HCT116 (cell line): Measurements from ENCODE around the gene TADA3. TPM values are rescaled to one million over a fixed set of nuclear protein-coding genes. Genes with fewer than 3 reads are reported as not detected.
A peak's percentile ranks its signal among the peaks of the same experiment; 100 is the strongest.

Experiments
- ATAC-seq: fragments of 200-7000 bp; cut with Tn5 transposase; 2 replicates; pipeline ENCODE4 v1.9.1; 2020; ENCODE audit warnings: mild to moderate bottlenecking, moderate library complexity
- BruUV-seq: library from RNA; stranded (reverse); fragments of 400-500 nt; replicated peaks from 2 replicates; lab custom pipeline; 2021; lab: Mats Ljungman, UMichigan
- CTCF ChIA-PET: fragments of 300-600 bp; sonication (Branson Sonifier 250); formaldehyde crosslinking; loops from one replicate; lab custom pipeline; 2021; ENCODE audit warnings: antibody characterized with exemption; lab: Charles Lee
- POLR2A ChIA-PET: fragments of 300-600, 350-600 bp; sonication (Branson Sonifier 250); formaldehyde crosslinking; loops from one replicate; lab custom pipeline; 2021; ENCODE audit warnings: antibody characterized with exemption; lab: Charles Lee
- RAD21 ChIA-PET, 2 experiments: fragments of 300-600 bp; sonication (Branson Sonifier 250); formaldehyde crosslinking; loops; one replicate each; lab custom pipeline; 2023; ENCODE audit warnings: low total read pairs in 2 of 2; ENCODE audit not compliant: uncharacterized antibody in 2 of 2, unreplicated experiment in 2 of 2, low non-redundant PET in 1 of 2; lab: Charles Lee
- DNase-seq: peaks from one replicate; pipeline ENCODE4 v3.0.0-alpha.2; 2010; ENCODE audit warnings: low read depth, low spot score
- H2AFZ ChIP-seq: fragments of 200-600 bp; shearing (Covaris generic), sonication (generic); 2 replicates; pipeline ENCODE4 v1.6.1; 2017; ENCODE audit warnings: low read depth, mixed run types, mixed read lengths, antibody characterized with exemption, low read length; ENCODE audit not compliant: poor library complexity, severe bottlenecking
- H3K27ac ChIP-seq: 2 replicates; pipeline ENCODE4 v1.5.1; 2012; ENCODE audit warnings: low read depth, low read length
- H3K27me3 ChIP-seq: fragments of 200-600 bp; sonication (generic); 2 replicates; pipeline ENCODE4 v1.6.1; 2016; ENCODE audit warnings: mixed run types, low read length, mixed read lengths; ENCODE audit not compliant: insufficient read depth
- H3K36me3 ChIP-seq, 2 experiments: fragments of 200-500 bp in 1 of 2; fragments of 200-600 bp in 1 of 2; sonication (Bioruptor generic) in 1 of 2; sonication (generic) in 1 of 2; 2 replicates each; pipeline versions ENCODE4 v1.5.1 to v1.6.1; 2014 to 2016; ENCODE audit warnings: low read length in 2 of 2, inconsistent platforms in 1 of 2, mixed read lengths in 1 of 2, mixed run types in 1 of 2; ENCODE audit not compliant: insufficient read depth in 2 of 2, control insufficient read depth in 1 of 2
- H3K4me1 ChIP-seq, 2 experiments: fragments of 200-600 bp in 1 of 2; sonication (generic) in 1 of 2; 2 replicates each; pipeline versions ENCODE4 v1.5.1 to v1.6.1; 2012 to 2017; ENCODE audit warnings: low read length in 2 of 2, inconsistent platforms in 1 of 2, mild to moderate bottlenecking in 1 of 2, mixed read lengths in 1 of 2, mixed run types in 1 of 2, moderate library complexity in 1 of 2; ENCODE audit not compliant: insufficient read depth in 2 of 2, control insufficient read depth in 1 of 2
- H3K4me2 ChIP-seq: fragments of 200-600 bp; sonication (generic); 2 replicates; pipeline ENCODE4 v1.6.1; 2017; ENCODE audit warnings: mixed run types, low read length, mixed read lengths
- H3K4me3 ChIP-seq, 2 experiments: fragments of 200-600 bp in 1 of 2; sonication (generic) in 1 of 2; replicated peaks in 1 of 2; 2 replicates each; pipeline ENCODE4 v1.5.1; 2011 to 2016; ENCODE audit warnings: low read length in 2 of 2, control low read depth in 1 of 2, low read depth in 1 of 2, mild to moderate bottlenecking in 1 of 2, mixed read lengths in 1 of 2, mixed run types in 1 of 2
- H3K79me2 ChIP-seq: fragments of 200-600 bp; sonication (generic); 2 replicates; pipeline ENCODE4 v1.6.1; 2017; ENCODE audit warnings: mild to moderate bottlenecking, mixed run types, low read length, moderate library complexity, mixed read lengths; ENCODE audit not compliant: insufficient read depth
- H3K9ac ChIP-seq: fragments of 200-600 bp; sonication (generic); 2 replicates; pipeline ENCODE4 v1.6.1; 2016; ENCODE audit warnings: low read length, mixed read lengths
- H3K9me2 ChIP-seq: fragments of 200-600 bp; sonication (generic), shearing (Covaris generic); 2 replicates; pipeline ENCODE4 v1.6.1; 2017; ENCODE audit warnings: mixed run types, mild to moderate bottlenecking, moderate library complexity; ENCODE audit not compliant: insufficient read depth
- H3K9me3 ChIP-seq, 2 experiments: fragments of 200-500 bp in 1 of 2; fragments of 200-600 bp in 1 of 2; sonication (Bioruptor generic) in 1 of 2; sonication (generic) in 1 of 2; 2 replicates each; pipeline ENCODE4 v1.6.1; 2014 to 2017; ENCODE audit warnings: low read length in 2 of 2, mixed read lengths in 2 of 2, inconsistent platforms in 1 of 2, low read depth in 1 of 2, mild to moderate bottlenecking in 1 of 2, mixed run types in 1 of 2, moderate library complexity in 1 of 2; ENCODE audit not compliant: control insufficient read depth in 1 of 2, insufficient read depth in 1 of 2
- H4K20me1 ChIP-seq: fragments of 200-600 bp; sonication (generic), shearing (Covaris generic); 2 replicates; pipeline ENCODE4 v1.6.1; 2017; ENCODE audit warnings: mixed run types, mild to moderate bottlenecking, moderate library complexity; ENCODE audit not compliant: insufficient read depth
- FOSL1 ChIP-seq: IDR thresholded peaks from 2 replicates; pipeline ENCODE4 v1.6.1; 2012; ENCODE audit warnings: low read depth
- SRF ChIP-seq: IDR thresholded peaks from 2 replicates; pipeline ENCODE4 v1.6.1; 2012; ENCODE audit warnings: low read depth
- intact Hi-C: fragments of 100-400 bp; cut with micrococcal nuclease; formaldehyde crosslinking; loops from 2 replicates; pipeline ENCODE4 v1.10.0; 2022
- total RNA-seq: library from RNA; stranded (reverse); gene quantifications from one replicate; pipeline ENCODE4 v1.2.1, GENCODE V29; 2021; ENCODE audit not compliant: unreplicated experiment

TADA3 gene
- total RNA-seq, 1 experiment from 2014 or later, result 72.0 TPM

DNA sequence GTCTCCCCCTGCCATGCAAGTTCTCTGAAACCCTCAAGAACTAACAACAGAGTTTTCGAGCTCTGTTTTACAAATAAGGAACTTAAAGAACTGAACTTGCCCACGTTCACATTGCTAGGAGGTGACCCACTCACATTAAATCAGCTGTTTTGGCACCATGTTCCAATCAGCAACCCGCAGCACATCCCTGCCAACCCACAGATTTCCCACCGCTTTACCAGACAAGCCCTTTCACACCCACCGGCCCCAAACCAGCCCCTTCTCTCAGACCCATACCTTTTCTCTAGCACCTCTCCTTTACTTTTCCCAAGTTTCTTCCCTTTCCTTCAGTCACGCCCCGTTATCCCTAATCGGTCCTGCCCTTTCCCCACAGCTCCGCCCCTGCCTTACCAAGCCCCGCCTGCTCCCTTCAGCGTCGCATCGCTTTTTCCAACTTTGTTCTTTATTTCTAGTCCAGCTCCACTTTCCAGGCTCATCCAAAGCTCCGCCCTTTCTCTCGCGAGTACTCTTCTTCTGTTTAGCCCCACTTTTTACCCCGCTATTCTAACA lies 61.5 kb downstream of the TADA3 start:
- Histone ChIP-seq H3K9ac (no peak overlapping the region), H3K4me1 (peaks cover 19 to 42% of the 10 kb centered on the region in 2 experiments; a peak in 3 of 4 replicates), H3K4me2 (peak overlapping the region; percentile 84), H3K9me3 (no peaks in the 10 kb centered on the region), H3K79me2 (peaks cover 41% of the 10 kb centered on the region)
- CTCF ChIA-PET, result interaction anchor here (1.6 to 2.2 kb wide), 2 partner anchors 10 to 15 kb away, joined by 5 to 10 read pairs; no protein-coding TSS in a partner anchor
- 0 out of 2 replicates have a peak, but pooled peaks have one; percentile 9 for TF ChIP-seq SRF
- no peak for TF ChIP-seq FOSL1
- TF ChIP-seq, all 23 proteins: peak for 1
- H3K36me3 ChIP-seq, result peaks cover 10 to 22% of the 10 kb centered on the region in 2 experiments
- no peaks in the 10 kb centered on the region for H3K27me3 ChIP-seq
- DNase-seq (no peak), ATAC-seq (peak; percentile 78)
- RAD21 ChIA-PET, result interaction anchor here in 1 of 2 experiments (1.1 kb wide), 1 partner anchor 15 kb away, joined by 4 read pairs; no protein-coding TSS in a partner anchor
- intact Hi-C loops, result loop anchor here (1.0 to 10.0 kb wide), 3 partner anchors 19 to 376 kb away; partner anchors contain the start of genes ARPC4, OGG1 and TADA3
- peak overlapping the region; percentile 38 to 95 for H3K4me3 ChIP-seq
- H3K9me2 ChIP-seq, result no peaks in the 10 kb centered on the region
- peak overlapping the region; percentile 92 for H2AFZ ChIP-seq
- POLR2A ChIA-PET, result interaction anchor here (1.1 to 2.9 kb wide), 3 partner anchors 10 to 19 kb away, joined by 3 to 9 read pairs (median 5); partner anchors contain the start of gene OGG1
- peaks cover 4% of the 10 kb centered on the region; the same call in 1 of the 2 replicates for H4K20me1 ChIP-seq
- peak overlapping the region; percentile 70 for H3K27ac ChIP-seq
- no TSS peak for BruUV-seq

Other genes with a start within 250 kb of the TADA3 start
- not detected for gene LHFPL4, start 238.7 kb downstream of the TADA3 start, total RNA-seq
- 31.1 TPM for gene MTMR14, start 143.0 kb downstream of the TADA3 start, total RNA-seq
- 0.98 TPM for gene CPNE9, start 88.6 kb downstream of the TADA3 start, total RNA-seq
- gene BRPF1, start 60.7 kb downstream of the TADA3 start, total RNA-seq, result 23.6 TPM
- gene OGG1, start 42.5 kb downstream of the TADA3 start, total RNA-seq, result 16.3 TPM
- 19.7 TPM for gene CAMK1, start 22.5 kb downstream of the TADA3 start, total RNA-seq
- gene ARPC4, start 609 bp upstream of the TADA3 start, total RNA-seq, result 110 TPM
- 40.3 TPM for gene TTLL3, start 17.8 kb upstream of the TADA3 start, total RNA-seq
- 58.0 TPM for gene RPUSD3, start 51.5 kb upstream of the TADA3 start, total RNA-seq
- gene CIDEC, start 87.8 kb upstream of the TADA3 start, total RNA-seq, result not detected
- 33.4 TPM for gene JAGN1, start 98.1 kb upstream of the TADA3 start, total RNA-seq
- 14.3 TPM for gene IL17RE, start 110.4 kb upstream of the TADA3 start, total RNA-seq
- gene IL17RC, start 124.6 kb upstream of the TADA3 start, total RNA-seq, result 17.6 TPM
- gene CRELD1, start 141.4 kb upstream of the TADA3 start, total RNA-seq, result 18.7 TPM
- 0.96 TPM for gene PRRT3, start 159.9 kb upstream of the TADA3 start, total RNA-seq
- gene EMC3, start 194.4 kb upstream of the TADA3 start, total RNA-seq, result 12.4 TPM
- 50.0 TPM for gene FANCD2, start 234.0 kb upstream of the TADA3 start, total RNA-seq